Keratinocyte (primary cell): ENCODE measurements around the gene IQCE. TPM values are rescaled to one million over a fixed set of nuclear protein-coding genes. Genes with fewer than 3 reads are reported as not detected.

ENCODE experiments used
- DNase-seq: peaks from one replicate; pipeline ENCODE4 v3.0.0-alpha.2; 2011; ENCODE audit warnings: low read depth, missing footprints, low spot score
- FAIRE-seq: peaks from 2 replicates; lab custom pipeline; 2011; peaks lifted over from hg19 to GRCh38; lab: Jason Lieb, UNC
- H2AFZ ChIP-seq: 2 replicates; pipeline ENCODE4 v1.6.0; 2012; ENCODE audit warnings: low read length, control low read depth, inconsistent platforms; ENCODE audit not compliant: control insufficient read depth
- H3K27ac ChIP-seq: 2 replicates; pipeline ENCODE4 v1.5.1; 2011; ENCODE audit warnings: low read length; ENCODE audit not compliant: control insufficient read depth, insufficient read depth
- H3K27me3 ChIP-seq: 3 replicates; pipeline ENCODE4 v1.6.0; 2011; ENCODE audit warnings: low read length; ENCODE audit not compliant: control insufficient read depth, insufficient read depth; ENCODE audit errors: extremely low read depth
- H3K36me3 ChIP-seq, 2 experiments: 2 replicates in 1 of 2; 3 replicates in 1 of 2; pipeline ENCODE4 v1.5.1; 2011; ENCODE audit warnings: low read length in 2 of 2, mild to moderate bottlenecking in 1 of 2; ENCODE audit not compliant: control insufficient read depth in 2 of 2, insufficient read depth in 2 of 2; ENCODE audit errors: extremely low read depth in 1 of 2
- H3K4me1 ChIP-seq: 3 replicates; pipeline ENCODE4 v1.5.1; 2011; ENCODE audit warnings: low read length; ENCODE audit not compliant: control insufficient read depth, insufficient read depth; ENCODE audit errors: extremely low read depth
- H3K4me2 ChIP-seq: 3 replicates; pipeline ENCODE4 v1.6.0; 2011; ENCODE audit warnings: low read depth, low read length; ENCODE audit not compliant: control insufficient read depth, insufficient read depth; ENCODE audit errors: extremely low read depth
- H3K4me3 ChIP-seq, 3 experiments: fragments of 200-600 bp in 1 of 3; sonication (generic) in 1 of 3; 2 replicates in 2 of 3; 3 replicates in 1 of 3; pipeline ENCODE4 v1.5.1; 2011 to 2016; ENCODE audit warnings: low read length in 3 of 3, mild to moderate bottlenecking in 3 of 3, control low read depth in 2 of 3, inconsistent platforms in 1 of 3, low read depth in 1 of 3, mixed read lengths in 1 of 3, mixed run types in 1 of 3, moderate library complexity in 1 of 3; ENCODE audit not compliant: control insufficient read depth in 2 of 3, insufficient read depth in 2 of 3; ENCODE audit errors: extremely low read depth in 1 of 3
- H3K79me2 ChIP-seq: 2 replicates; pipeline ENCODE4 v1.6.0; 2012; ENCODE audit warnings: low read length; ENCODE audit not compliant: control insufficient read depth, insufficient read depth
- H3K9ac ChIP-seq: 3 replicates; pipeline ENCODE4 v1.6.0; 2011; ENCODE audit warnings: low read length; ENCODE audit not compliant: control insufficient read depth, insufficient read depth; ENCODE audit errors: extremely low read depth
- H3K9me1 ChIP-seq: 3 replicates; pipeline ENCODE4 v1.6.0; 2011; ENCODE audit warnings: low read length; ENCODE audit not compliant: control insufficient read depth, insufficient read depth; ENCODE audit errors: extremely low read depth
- H3K9me3 ChIP-seq: 2 replicates; pipeline ENCODE4 v1.5.1; 2012; ENCODE audit warnings: low read depth, low read length; ENCODE audit not compliant: control insufficient read depth
- H4K20me1 ChIP-seq: 3 replicates; pipeline ENCODE4 v1.6.0; 2011; ENCODE audit warnings: low read length; ENCODE audit not compliant: control insufficient read depth, insufficient read depth; ENCODE audit errors: extremely low read depth
- CTCF ChIP-seq, 3 experiments: IDR thresholded peaks in 1 of 3; conservative IDR thresholded peaks in 1 of 3; optimal IDR thresholded peaks in 1 of 3; 2 replicates in 2 of 3; 3 replicates in 1 of 3; pipeline versions ENCODE3 to v1.5.1; 2011; ENCODE audit warnings: low read length in 3 of 3, mild to moderate bottlenecking in 3 of 3, moderate library complexity in 2 of 3, control low read depth in 1 of 3, inconsistent platforms in 1 of 3; ENCODE audit not compliant: insufficient read depth in 2 of 3; ENCODE audit errors: extremely low read depth in 1 of 3
- EZH2 ChIP-seq: IDR thresholded peaks from one replicate; pipeline ENCODE4 v1.6.1; 2012; ENCODE audit warnings: inconsistent platforms, mild to moderate bottlenecking, low read length, moderate library complexity
- dilution Hi-C: fragments of 300-500 bp; cut with MboI; formaldehyde crosslinking; loops from one replicate; pipeline ENCODE4 v1.7.0; 2020; ENCODE audit warnings: low sequenced_read_pairs; ENCODE audit not compliant: extremely low pct_ligation_motif_present
- polyA plus RNA-seq, 5 experiments: library from polyadenylated mRNA; depleted of rRNA in 3 of 5; stranded (reverse) in 3 of 5; stranded (forward) in 1 of 5; unstranded in 1 of 5; fragments of >200 nt; gene quantifications; 1 replicate in 1 of 5; 2 replicates in 3 of 5; 3 replicates in 1 of 5; pipeline versions ENCODE4 v1.2.1 to v1.2.3, GENCODE V29; 2011 to 2012; ENCODE audit warnings: missing spikeins in 2 of 5, low read depth in 1 of 5, low replicate concordance in 1 of 5

Gene IQCE
- polyA plus RNA-seq, 1 donor (not counting 4 experiments of a cell fraction or from before 2014, with no cell fraction given) = 5.2 TPM

- peak within 1 kb of the TSS; percentile 86 for H3K9ac ChIP-seq
- peak within 1 kb of the TSS; percentile 84 to 93 (median 91) for H3K4me3 ChIP-seq
- H3K79me2 ChIP-seq = peaks cover 43% of the 10 kb centered on the region
- H3K36me3 ChIP-seq = peaks cover 2 to 3% of the 10 kb centered on the region in 2 experiments
- H2AFZ ChIP-seq = peak within 1 kb of the TSS; percentile 87
- H3K27me3 ChIP-seq = peaks cover 4% of the 10 kb centered on the region
- no peaks in the 10 kb centered on the region for H3K9me3 ChIP-seq
- DNase-seq = no peak
- H3K9me1 ChIP-seq = peaks cover 3% of the 10 kb centered on the region
- H3K4me1 ChIP-seq = peaks cover 22% of the 10 kb centered on the region
- peak within 1 kb of the TSS; percentile 93 for H3K4me2 ChIP-seq
- H4K20me1 ChIP-seq = peaks cover 10% of the 10 kb centered on the region
- peak within 1 kb of the TSS; percentile 88 for H3K27ac ChIP-seq
- dilution Hi-C loops = no loop called here
- no peak for FAIRE-seq
- TF ChIP-seq CTCF (optimal IDR thresholded peaks at IDR 0.05 in 1 of 3, IDR thresholded peaks at IDR 0.05 in 1 of 3, conservative IDR thresholded peaks at IDR 0.05 in 1 of 3; ENCODE audit: extremely low read depth in 1 of 3, insufficient read depth in 2 of 3, low read length in 3 of 3) (no peak), EZH2 (no peak)
These were observed 73.4 kb downstream of the IQCE start, which contains the start of gene TTYH3 for GRCh38 chr7:2631946-2632732. TSS of gene TTYH3 (plus strand) at chr7:2631986. CDS start at chr7:2632156, 170 bp downstream.

GRCh38 chr7:2632733-2633537 is 74.2 kb downstream of the IQCE start:
- FAIRE-seq = peak; percentile 26
- DNase-seq = no peak
- dilution Hi-C loops = no loop called here
- Histone ChIP-seq H3K4me3 (peak overlapping the region; percentile 84 to 93 (median 91)), H3K9me1 (peaks cover 3% of the 10 kb centered on the region), H3K9me3 (no peaks in the 10 kb centered on the region), H2AFZ (peak overlapping the region; percentile 23), H4K20me1 (peaks cover 13% of the 10 kb centered on the region), H3K9ac (peak overlapping the region; percentile 86), H3K79me2 (peaks cover 51% of the 10 kb centered on the region), H3K27ac (peak overlapping the region; percentile 88), H3K27me3 (peaks cover 4% of the 10 kb centered on the region), H3K4me1 (peaks cover 22% of the 10 kb centered on the region), H3K4me2 (peak overlapping the region; percentile 93), H3K36me3 (peaks cover 2 to 3% of the 10 kb centered on the region in 2 experiments)
- TF ChIP-seq CTCF (optimal IDR thresholded peaks at IDR 0.05 in 1 of 3, IDR thresholded peaks at IDR 0.05 in 1 of 3, conservative IDR thresholded peaks at IDR 0.05 in 1 of 3; ENCODE audit: extremely low read depth in 1 of 3, insufficient read depth in 2 of 3, low read length in 3 of 3) = no peak
- no peak for TF ChIP-seq EZH2
